HG02981 (cell line): Measurements from ENCODE around the gene HAPSTR1.
A peak's percentile ranks its signal among the peaks of the same experiment; 100 is the strongest.
"Not testable (repeated sequence)": the region's sequence is repeated elsewhere in the genome, so short reads cannot be mapped to it uniquely, and the experiment has no call there.

Experiments used
- ATAC-seq: cut with Tn5 transposase; IDR thresholded peaks from one replicate; pipeline ENCODE4 v1.9.1; 2021; ENCODE audit warnings: mild to moderate bottlenecking, moderate library complexity; ENCODE audit not compliant: unreplicated experiment

HAPSTR1 gene, protein sequence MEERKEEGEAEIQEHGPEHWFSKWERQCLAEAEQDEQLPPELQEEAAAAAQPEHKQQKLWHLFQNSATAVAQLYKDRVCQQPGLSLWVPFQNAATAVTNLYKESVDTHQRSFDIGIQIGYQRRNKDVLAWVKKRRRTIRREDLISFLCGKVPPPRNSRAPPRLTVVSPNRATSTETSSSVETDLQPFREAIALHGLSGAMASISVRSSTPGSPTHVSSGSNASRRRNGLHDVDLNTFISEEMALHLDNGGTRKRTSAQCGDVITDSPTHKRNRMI

DNA sequence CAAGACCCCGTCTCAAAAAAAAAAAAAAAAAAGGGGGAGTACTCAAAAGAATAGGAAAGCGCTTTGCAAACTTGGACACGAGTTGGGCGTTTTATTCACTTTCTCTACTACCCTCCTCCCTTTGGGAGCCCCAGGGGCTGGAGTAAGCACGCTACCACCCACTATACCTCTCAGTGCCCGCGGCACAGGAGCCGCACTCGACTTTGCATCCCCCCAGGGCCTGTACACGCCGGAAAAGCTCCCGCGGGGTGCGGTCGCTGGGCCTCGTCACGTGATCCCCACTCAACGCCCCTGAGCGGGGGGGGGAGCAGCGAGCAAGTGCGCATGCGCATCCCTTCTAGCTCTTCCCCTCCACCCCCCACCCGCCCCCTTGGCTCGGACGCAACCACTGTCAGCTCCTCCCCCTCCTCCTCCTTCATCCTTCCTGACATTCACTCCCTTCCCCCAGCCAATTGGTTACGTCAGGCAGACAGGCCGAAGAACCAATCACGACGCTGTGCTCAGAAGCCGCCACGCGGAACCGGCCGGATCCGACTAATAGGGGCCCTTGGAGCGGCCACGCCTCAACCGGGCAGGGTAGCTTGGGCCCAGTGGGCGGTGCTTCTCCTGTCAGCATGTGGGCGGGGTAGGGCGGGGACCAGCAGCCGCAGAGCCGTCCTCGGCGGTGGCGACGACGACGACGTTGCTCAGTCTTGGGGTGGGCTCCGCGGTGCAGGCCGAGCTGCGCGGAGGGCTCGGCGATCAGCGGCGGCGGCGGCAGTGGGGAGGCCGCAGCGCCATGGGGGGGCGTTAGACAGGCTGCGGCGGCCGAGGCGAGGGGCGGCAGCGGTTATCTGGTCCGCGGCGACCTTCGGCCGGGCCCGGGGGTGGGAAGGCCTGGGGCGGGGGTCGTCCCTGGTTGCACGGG is at the start of gene HAPSTR1:
Gene HAPSTR1, plus strand, starts transcription at position 685 of the 907 bp plus-strand sequence. CDS start 401 bp downstream, outside the sequence.
- ATAC-seq = peak; percentile 91

DNA sequence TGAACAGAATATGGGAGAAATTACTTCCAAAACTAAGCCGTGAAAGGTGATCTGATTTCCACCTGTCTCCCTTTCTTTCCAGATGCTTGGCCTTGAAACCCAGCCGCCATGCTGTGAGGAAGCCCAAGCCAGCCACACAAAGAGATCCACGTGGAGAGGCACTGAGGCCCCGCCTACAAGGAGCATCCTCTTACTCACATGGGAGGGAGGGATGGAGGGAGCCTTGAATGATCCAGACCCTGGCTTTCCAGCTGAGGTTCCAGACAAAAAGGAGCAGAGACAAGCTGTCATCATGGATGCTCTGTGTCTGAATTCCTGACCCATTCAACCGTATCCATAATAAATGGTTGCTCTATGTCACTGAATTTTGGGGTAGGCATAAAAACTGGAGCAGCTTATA is 48.9 kb upstream of the HAPSTR1 start:
- ATAC-seq = no peak

DNA sequence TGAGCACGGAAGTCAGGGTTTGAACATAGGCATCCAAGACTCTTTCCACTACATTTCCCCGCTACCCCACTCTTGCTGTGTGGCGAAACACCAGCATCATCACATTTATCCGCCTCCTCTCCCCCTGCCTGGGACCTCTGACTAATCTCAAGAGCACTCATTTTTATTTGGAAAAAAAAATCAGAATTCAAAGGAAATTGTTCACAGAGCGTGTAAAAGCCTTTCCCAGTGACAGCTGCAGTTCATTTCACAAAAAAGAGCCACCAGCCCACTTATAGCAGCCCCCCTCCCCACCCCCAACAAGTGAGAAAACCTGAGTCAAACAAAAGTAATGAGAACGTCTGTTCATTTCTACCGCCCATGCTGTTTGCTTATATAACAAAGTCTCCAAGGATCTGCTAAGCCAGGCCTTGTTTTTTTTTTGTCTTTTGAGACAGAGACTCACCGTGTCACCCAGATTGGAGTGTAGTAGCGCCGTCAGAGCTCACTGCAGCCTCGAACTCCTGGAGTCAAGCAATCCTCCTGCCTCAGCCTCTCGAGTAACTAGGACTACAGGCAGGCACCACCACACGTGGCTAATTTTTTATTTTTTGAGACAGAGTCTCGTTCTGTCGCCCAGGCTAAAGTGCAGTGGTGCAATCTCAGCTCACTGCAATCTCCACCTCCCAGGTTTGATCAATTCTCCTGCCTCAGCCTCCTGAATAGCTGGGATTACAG is 48.3 kb upstream of the HAPSTR1 start:
- ATAC-seq = no peak

DNA sequence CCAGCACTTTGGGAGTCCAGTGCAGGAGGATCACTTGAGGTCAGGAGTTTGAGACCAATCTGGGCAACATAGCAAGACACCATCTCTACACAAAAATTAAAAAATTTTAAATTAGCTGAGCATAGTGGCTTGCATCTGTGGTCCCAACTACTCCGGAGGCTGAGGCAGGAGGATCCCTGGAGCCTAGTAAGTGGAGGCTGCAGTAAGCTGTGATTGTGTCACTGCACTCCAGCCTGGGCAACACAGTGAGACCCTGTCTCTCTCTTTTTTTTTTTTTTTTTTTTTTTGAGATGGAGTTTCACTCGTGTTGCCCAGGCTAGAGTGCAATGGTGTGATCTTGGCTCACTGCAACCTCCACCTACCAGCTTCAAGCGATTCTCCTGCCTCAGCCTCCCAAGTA is 45.9 kb upstream of the HAPSTR1 start:
- ATAC-seq = not testable (repeated sequence)

DNA sequence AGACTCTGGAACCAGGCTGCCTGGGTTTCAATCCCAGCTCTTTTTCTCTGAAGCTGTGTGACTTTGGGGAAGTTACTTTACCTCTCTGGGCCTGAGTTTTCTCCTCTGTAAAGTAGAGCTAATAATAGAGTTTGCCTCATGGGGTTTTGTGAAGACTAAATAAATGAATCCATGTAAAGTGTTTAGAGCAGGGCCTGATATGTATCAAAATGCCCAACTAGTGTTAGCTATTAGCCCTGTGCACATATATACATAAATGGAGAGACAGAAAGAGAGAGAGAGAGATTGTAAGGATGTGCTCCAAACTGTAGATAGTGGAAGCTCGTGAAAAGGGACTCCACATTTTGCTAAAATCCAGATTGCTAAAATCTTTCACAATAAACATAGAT is 44.8 kb upstream of the HAPSTR1 start:
- ATAC-seq = no peak

DNA sequence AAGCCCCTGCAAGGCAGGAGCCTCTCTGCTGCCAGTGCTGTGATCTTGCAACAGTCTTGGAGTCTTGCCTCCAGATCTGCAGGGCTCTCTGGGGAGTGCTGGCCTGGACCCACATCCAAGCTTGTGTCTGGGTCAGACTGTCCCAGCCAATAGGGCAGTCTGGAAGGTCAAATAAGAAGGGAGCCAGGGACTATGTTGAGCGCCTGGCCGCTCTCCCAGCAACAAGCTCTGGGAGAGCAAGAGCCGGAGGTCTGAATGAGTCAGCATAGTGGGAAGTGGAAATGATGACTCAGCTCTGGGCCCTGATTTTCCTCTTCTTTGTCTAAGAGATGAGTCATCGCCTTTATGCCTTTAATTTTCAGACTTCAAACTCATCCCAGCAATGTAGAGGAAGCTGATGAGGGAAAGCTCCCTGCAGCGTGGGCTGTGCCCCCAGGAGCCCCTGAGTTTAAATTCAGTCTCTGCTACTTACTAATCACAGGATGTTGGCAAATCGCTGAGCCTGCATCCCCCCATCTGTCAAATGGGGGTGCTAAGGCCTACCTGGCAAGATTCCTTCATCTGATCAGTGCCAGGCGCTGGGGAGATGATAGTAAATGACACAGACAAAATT is 43.6 kb upstream of the HAPSTR1 start:
- ATAC-seq = peak; percentile 80

DNA sequence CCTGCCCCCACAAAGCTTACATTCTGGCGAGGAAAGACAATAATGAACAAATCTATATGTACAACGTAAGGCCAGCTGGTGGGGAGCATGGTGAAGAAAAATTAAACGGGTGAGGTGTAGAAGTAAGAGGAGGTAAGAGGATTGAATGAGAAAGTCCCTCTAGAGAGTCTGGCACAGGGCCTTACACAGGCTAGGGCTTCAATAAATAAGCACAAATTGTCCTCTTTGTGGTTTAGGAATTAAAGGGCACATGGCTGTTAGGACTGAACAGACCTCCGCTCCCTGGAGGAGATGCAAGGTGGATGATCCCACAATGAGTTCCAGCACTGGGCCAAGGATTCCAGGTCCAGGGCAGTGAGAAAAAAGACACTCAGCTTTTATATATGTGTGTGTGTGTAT is 43.1 kb upstream of the HAPSTR1 start:
- ATAC-seq = no peak

DNA sequence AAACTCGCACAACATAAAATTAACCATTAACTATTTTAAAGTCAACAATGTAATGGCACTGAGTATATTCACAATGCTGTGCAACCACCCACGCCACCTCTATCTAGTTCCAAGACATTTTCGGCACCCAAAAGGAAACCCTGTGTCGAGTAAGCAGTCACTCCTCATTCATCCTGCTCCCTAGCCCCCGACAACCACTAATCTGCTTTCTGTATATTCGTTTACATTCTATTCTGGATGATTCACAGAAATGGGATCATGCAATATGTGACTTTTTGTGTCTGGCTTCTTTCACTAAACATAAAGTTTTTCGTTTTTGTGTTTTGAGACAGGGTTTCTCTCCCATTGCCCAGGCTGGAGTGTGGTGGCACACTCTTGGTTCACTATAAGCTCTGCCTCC is 42.2 kb upstream of the HAPSTR1 start:
- no peak for ATAC-seq

DNA sequence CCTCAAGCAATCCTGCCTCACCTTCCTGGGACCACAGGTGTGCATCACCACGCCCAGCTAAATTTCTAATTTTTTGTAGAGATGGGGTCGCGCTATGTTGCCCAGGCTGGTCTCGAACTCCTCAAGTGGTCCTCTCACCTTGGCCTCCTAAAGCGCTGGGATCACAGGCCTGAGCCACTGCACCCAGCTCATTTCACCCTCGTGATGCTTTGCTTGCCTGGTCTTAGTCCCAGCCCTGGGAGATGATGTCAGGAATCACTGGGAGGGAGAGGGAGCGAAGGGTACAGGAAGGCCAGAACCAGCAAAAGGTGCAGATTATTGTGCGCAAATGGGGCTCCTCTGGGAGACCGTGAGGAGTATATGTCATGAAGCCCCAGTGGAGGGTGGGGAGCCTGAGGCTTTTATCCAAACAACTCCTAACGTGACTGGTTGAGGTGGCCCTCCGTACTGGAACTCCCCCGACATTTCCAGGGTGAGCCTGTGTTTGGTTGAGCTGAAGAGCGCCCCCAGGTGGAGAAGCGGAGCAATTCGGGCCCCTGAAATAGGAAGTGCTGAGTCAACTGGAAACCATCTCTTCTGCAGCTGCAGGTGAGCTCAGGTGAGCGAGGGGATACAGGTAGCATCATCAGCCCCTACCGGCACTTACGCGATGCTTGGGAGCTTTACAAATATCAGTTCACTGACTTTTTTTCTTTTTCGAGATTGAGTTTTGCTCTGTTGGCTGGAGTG is 41.2 kb upstream of the HAPSTR1 start:
- no peak for ATAC-seq

DNA sequence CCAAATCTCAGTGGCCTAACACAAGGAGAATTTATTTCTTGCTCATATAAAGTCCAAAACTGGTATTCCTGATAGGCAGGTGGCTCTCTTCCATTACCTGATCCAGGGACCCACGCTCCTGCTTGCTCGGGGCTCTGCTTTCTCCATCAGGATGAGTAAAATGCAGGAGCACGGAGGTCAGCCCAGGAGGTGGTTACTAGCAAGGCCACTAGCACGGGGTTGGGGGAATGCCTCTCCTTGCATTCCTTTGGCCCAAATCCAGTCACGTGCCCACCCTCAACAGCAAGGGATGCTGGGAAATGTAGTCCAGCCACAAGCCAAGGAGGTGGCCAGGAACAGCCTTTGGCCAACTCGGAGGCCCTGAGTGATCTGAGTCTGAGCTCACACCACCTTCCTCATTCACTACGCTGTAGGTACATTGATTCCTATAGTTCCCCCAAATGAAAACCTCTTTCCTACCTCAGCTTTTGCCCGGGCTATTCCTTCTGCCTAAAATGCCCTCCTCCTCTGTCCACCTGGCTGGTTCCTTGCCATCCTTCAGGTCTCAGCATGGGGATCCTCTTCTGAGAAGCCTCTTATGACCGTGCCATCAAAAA is 38.3 kb upstream of the HAPSTR1 start:
- ATAC-seq = no peak

DNA sequence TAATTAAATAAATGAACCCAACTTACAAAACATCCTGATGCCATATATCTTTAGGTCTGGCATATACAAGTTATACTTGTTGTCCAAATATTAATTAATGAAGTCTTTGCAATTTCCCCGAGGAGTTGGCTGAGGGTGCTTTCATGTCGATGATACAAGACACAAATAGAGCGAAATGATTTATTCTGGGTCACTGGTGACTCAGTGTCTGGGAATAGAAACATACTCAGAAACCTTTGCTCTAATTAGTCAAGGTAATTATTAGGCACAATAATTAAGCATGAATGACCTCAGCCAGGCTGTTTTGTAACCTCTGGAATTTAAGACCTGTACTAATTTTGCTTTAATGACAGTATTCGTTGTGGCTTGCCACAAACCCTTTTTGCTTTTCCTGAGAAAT is 37.0 kb upstream of the HAPSTR1 start:
- no peak for ATAC-seq

DNA sequence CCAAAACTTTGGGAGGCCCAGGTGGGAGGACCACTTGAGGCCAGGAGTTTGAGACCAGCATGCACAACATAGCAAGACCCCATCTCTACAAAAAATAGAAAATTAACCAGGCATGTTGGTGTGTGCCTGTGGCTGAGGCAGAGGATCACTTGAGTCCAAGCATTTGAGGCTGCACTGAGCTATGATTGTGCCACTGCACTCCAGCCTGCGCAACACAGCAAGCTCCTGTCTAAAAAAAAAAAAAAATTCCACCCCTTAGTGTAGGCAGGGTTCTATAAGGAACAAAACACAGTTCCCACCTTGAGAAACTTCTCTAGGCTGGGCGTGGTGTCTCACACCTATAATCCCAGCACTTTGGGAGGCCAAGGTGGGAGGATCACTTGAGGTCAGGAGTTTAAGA is 36.3 kb upstream of the HAPSTR1 start:
- ATAC-seq = no peak

DNA sequence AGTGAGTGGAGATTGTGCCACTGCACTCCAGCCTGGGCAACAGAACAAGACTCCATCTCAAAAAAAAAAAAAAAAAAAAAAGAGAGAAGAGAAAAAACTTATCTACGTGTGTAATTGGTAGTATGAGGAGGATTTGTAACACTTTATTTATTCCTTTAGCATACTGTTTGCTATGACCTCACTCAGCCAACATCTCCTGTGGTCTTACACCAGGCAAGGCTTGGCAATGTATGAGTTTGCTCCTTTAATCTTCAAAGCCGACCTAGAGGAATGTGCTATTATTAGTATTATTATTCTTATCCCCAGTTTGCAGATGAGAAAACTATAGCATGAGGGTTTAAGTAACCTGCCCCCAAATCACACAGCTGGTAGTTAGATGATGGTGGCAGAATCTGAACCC is 35.8 kb upstream of the HAPSTR1 start:
- no peak for ATAC-seq

DNA sequence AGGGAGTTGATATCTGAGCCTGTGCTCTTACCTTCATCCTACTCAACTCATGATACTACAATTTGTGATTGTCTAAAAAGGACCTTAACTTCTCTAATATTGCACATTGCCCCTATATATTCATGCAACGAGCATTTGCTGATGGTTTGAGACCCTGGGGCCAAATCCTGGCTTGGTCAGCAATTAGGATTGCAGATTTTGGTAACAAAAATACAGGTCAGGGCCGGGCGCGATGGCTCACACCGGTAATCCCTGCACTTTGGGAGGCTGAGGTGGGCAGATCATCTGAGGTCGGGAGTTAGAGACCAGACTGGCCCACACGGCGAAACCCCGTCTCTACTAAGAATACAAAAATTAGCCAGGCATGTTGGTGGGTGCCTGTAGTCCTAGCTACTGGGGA is 35.4 kb upstream of the HAPSTR1 start:
- ATAC-seq = no peak

DNA sequence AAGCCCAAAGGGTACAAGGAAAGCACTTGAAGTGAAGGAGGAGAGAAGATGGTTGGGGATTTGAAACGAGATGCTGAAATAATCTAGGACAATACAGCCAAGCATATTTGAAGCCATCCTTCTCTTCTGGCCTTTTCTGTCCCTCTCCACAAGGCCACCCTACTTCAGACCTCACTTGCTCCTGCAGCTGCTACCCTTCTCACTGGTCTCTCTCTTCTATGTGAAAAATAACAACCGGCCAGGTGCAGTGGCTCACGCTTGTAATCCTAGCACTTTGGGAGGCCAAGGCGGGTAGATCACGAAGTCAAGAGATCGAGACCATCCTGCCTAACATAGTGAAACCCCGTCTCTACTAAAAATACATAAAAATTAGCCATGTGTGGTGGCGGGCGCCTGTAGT is 33.2 kb upstream of the HAPSTR1 start:
- no peak for ATAC-seq

DNA sequence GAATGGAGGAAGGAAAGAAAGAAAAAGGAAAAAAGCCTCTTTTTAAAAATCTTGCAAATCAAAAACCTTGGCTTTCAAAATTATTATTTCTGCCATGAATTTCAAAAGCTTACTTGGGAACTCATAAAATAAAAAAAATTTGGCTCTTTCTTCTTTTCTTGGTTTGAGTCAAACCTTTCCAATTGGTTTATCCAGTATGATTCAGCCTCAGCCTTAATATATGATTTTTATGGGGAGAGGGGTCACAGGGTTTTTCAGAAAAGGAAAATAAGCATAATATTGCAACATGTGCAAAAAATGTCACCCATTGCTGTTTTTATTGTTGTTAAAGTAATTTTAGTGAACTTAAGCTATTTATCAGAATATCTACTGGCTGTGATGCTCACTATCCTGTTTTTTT is 31.2 kb upstream of the HAPSTR1 start:
- ATAC-seq = no peak

DNA sequence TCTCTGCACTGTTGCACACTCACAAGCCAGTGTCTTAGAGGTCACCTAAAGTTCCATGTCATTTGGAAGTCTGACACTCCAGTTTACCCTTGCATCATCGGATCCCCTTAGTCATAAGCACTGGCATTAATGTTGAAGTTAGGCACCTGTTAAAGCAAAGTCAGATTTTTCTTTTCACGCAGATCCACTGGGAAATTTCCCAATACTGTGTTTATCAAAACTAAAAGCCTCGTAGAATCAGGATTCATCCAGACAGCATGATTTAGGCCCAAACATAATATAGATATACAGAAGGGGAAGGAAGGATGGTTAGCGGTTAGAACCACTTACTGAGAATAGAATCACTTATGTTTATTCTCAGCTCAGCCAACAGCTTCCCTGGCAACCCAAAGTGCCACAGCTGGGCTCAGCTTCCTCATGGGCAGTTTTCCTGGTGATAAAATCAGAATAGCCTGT is 30.1 kb upstream of the HAPSTR1 start:
- ATAC-seq = peak; percentile 85

DNA sequence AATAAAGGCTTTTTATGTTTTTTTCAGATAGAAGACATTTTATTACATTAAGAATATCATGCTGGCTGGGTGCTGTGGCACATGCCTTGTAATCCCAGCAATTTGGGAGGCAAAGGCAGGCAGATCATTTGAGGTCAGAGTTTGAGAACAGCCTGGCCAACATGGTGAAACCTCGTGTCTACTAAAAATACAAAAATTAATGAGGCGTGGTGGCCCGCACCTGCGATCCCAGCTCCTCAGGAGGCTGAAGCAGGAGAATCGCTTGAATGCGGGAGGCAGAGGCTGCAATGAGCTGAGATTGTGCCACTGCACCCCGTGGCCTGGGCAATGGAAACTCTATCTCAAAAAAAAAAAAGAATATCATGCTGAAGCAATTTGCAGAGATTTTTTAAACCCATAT is 29.1 kb upstream of the HAPSTR1 start:
- no peak for ATAC-seq

DNA sequence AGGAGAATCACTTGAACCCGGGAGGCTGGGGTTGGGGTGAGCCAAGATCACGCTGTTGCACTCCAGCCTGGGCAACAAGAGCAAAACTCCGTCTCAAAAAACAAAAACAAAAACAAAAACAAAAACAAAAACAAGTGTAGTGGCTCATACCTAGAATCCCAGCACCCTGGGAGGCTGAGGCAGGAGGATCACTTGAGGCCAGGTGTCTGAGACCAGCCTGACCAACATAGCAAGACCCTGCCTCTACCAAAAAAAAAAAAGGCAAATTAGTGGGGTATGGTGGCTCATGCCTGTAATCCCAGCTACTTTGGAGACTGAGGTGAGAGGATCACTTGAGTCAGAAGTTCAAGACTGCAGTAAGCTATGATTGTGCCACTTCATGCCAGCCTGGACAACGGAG is 26.4 kb upstream of the HAPSTR1 start:
- no peak for ATAC-seq

DNA sequence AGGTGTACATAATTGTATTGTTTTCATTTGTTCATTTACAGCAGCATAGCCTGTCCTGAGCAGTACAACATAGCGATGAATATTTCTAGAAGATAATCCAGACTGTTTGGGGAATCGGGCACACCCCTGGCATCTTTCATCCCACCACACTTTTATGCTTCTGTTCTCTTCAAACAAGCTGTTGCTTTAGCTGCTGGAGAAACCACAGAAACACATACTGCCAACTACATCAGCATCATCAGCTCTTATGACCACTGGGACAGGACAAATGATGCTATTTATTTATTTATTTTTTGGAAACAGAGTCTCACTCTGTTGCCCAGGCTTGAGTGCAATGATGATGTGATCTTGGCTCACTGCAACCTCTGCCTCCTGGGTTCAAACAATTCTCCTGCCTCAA is 22.6 kb upstream of the HAPSTR1 start:
- no peak for ATAC-seq
